ENCODE measurements around the gene BOC.

Gene BOC

GRCh38 chr3:113288881-113289280 lies 77.5 kb downstream of the BOC start:
- no peak for DNase-seq

- DNase-seq, result no peak
Observed at GRCh38 chr3:113291572-113291971, 80.2 kb downstream of the BOC start.

GRCh38 chr3:113292933-113293332 lies 81.6 kb downstream of the BOC start:
- no peak for DNase-seq

GRCh38 chr3:113293348-113293747 lies 82.0 kb downstream of the BOC start:
- DNase-seq, result no peak

GRCh38 chr3:113295463-113295862 lies 84.1 kb downstream of the BOC start:
- DNase-seq, result no peak

- no peak for DNase-seq
Observed at GRCh38 chr3:113297287-113297686, 85.9 kb downstream of the BOC start.

- no peak for DNase-seq
Observed at GRCh38 chr3:113297841-113298240, 86.5 kb downstream of the BOC start.

- DNase-seq, result no peak
Observed at GRCh38 chr3:113300596-113300995, 89.2 kb downstream of the BOC start.

GRCh38 chr3:113304102-113304501 lies 92.7 kb downstream of the BOC start:
- no peak for DNase-seq

GRCh38 chr3:113304856-113305540 lies 93.6 kb downstream of the BOC start:
- DNase-seq, result no peak

- no peak for DNase-seq
Observed at GRCh38 chr3:113310960-113311359, 99.6 kb downstream of the BOC start.

GRCh38 chr3:113312416-113312815 lies 101.1 kb downstream of the BOC start:
- DNase-seq, result no peak

- no peak for DNase-seq
Observed at GRCh38 chr3:113314923-113315322, 103.6 kb downstream of the BOC start.

GRCh38 chr3:113329757-113330156 lies 118.4 kb downstream of the BOC start:
- no peak for DNase-seq

- DNase-seq, result no peak
Observed at GRCh38 chr3:113330742-113331141, 119.4 kb downstream of the BOC start.

GRCh38 chr3:113331187-113331586 lies 119.8 kb downstream of the BOC start:
- DNase-seq, result no peak
